ENCODE measurements around the gene PITPNM2.

The PITPNM2 gene

GRCh38 chr12:123143736-123144461 is 7.0 kb downstream of the PITPNM2 start:
- DNase-seq (ENCODE audit: low read depth), result no peak

GRCh38 chr12:123142921-123143735 is 7.8 kb downstream of the PITPNM2 start:
- DNase-seq (ENCODE audit: low read depth), result no peak

DNA sequence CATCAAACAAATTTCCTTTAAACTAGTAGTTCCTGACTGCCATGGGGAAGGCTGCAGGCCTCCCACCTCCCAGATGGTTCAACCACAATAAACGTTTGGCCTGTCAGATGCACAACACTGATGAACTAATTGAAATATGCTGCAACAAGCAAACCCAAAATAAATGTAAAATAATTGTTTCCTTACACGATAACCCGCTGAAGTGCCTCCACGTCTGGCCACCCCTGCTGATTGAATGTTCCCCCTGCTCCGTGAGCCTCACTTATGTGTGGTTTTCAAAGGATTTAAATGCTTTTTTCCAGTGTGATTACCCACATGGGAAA is 8.4 kb downstream of the PITPNM2 start:
- DNase-seq (ENCODE audit: low read depth), result no peak

- DNase-seq (ENCODE audit: low read depth), result no peak
These were observed 9.0 kb downstream of the PITPNM2 start for GRCh38 chr12:123141615-123142517.

- DNase-seq (ENCODE audit: low read depth), result no peak
These were observed 9.9 kb downstream of the PITPNM2 start for GRCh38 chr12:123140676-123141614.

DNA sequence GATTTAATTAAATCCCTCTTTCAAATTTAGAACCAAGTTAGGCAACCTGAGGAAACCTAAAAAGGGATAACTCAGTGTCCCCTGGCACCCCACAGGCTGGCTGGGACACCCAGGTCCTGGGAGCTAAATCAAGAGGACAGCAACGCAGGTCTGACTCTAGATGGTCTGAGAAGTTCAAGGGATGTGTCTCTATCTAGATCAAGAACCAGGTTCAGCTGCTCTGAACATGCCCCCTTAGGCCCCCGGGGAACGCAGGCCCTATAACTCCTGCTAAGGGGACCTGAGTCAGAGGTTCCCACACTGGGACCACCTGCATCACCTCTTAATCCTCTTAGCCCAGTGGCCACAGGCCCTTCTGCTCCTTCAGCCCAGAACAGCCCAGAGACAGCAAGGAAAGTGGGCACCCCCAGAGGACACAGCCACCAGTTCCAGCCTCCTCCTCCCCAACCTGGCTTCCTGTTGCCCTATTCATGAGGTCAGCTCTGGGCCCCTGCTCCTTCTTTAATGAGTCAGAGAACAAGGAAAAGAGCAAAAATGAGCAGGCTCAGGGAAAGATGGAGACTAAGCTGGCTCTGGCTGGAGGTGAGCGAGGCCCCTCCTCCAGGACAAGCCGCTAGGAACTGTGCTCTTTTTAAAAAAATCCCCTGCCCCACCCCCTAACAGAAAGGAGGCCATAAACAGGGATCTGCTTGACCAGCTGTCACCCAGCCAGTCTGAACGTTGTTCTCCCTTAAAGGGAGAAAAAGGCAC is 10.8 kb downstream of the PITPNM2 start:
- DNase-seq (ENCODE audit: low read depth), result no peak

DNA sequence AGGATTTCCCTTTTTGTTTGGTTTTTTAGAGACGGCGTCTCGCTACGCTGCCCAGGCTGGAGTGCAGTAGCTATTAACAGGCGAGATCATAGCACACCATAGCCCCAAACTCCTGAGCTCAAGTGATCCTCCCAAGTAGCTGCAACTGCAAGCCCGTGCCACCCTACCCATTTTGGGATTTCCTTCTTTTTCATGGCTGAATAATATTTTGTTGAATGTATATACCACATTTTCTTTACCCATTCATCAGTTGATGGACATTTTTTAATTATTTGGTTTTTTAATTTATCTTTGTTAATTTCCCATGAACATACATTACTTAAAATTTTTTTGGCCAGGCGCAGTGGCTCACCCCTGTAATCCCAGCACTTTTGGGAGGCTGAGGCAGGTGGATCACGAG is 15.2 kb downstream of the PITPNM2 start:
- DNase-seq (ENCODE audit: low read depth), result no peak

DNA sequence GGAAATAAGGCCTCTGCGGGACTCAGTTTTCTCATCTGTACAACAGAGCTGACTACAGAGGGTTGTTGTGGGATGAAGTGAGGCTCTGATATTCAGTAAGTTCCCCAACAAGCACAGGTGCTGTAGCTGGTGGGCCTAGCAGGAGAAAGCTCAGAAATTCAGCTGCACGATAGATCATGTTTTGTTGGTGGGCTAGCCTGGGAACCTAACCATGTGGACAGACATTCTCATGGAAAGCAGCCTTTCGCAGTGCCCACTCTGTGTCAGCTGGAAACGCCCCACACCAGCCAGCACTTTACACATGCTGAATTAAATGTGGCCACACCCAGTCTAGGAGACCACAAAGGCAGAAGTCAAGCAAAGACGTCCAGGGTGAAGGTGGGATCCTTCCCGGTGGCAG is 16.1 kb downstream of the PITPNM2 start:
- DNase-seq (ENCODE audit: low read depth), result no peak

GRCh38 chr12:123134271-123134671 is 16.6 kb downstream of the PITPNM2 start:
- DNase-seq (ENCODE audit: low read depth), result no peak

GRCh38 chr12:123133701-123134100 is 17.2 kb downstream of the PITPNM2 start:
- no peak for DNase-seq (ENCODE audit: low read depth)

DNA sequence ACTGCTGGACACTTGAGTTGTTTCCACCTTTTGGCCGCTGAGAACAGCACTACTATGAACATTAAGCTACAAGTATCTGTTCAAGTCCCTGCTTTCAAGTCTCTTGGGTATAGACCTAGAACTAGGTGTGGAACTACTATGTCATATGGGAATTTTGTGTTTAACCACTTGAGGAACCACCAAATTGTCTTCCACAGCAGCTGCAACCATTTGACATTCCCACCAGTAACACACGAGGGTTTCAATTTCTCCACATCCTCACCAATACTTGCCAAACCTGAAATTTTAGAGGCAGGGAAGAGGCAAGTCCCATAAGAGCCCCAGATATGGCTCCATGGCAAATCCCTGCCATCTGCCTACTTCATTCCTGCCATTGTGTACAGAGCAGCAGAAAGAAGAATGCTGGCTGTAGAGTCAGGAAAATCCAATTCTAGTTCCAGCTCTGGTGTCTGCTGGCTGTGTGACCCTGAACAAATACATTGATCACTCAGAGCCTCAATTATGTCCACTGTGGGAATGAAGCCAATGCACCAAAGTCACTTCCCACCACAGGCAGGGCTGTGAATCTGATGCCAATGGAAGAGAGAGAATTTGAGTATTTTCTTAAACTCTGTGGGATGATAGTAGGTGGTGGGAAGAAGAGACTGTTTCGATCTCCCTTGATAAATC is 17.8 kb downstream of the PITPNM2 start:
- DNase-seq (ENCODE audit: low read depth), result no peak

DNA sequence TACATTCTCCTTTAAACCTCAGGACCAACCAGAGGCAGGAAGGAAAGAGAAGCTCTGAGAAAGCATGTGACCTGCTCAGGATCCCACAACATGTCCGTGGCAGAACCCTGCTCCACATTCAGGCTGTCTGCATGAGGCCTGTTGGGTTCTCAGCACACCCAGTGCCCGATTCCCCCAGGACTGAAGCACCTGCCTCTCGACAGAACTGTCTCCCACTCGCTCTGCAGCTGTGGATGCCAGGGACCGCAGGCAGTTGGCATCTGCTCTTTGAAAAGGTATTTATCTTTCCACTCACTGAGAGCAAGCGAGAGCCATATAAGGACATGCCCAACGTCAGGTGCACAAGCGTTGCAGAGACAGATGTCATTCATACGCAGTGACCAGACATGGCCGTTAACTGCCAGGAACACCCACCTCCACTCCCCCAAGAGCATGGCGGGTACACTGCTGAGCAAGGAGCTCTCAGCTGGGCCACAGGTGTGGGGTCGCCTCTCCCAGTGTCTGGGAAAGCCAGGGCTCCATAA is 18.9 kb downstream of the PITPNM2 start:
- no peak for DNase-seq (ENCODE audit: low read depth)

DNA sequence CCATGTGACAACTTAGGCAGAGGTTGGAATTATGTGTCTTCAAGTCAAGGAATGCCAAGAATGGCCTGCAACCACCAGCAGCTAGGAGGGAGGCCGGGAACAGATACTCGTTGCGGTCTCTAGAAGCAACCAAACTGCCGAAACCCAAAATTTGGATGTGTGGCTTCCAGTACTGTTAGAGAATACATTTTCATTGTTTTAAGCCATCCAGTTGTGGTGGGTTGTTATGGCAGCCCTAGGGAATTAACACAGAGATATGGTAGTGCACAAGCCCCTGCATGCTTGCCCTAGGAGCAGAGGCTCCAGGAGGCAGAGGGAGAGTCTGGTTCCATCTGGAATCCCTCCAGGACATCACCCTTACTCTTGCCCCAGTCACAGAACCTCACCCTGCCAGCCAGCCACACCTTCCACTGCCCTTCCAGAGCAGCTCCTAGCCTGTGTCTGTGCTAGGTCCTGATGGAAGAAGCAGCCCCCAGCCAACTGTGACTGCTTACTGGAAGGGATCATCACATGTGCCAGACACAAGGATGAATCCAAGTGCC is 19.5 kb downstream of the PITPNM2 start:
- no peak for DNase-seq (ENCODE audit: low read depth)

GRCh38 chr12:123129621-123130020 is 21.3 kb downstream of the PITPNM2 start:
- no peak for DNase-seq (ENCODE audit: low read depth)

DNA sequence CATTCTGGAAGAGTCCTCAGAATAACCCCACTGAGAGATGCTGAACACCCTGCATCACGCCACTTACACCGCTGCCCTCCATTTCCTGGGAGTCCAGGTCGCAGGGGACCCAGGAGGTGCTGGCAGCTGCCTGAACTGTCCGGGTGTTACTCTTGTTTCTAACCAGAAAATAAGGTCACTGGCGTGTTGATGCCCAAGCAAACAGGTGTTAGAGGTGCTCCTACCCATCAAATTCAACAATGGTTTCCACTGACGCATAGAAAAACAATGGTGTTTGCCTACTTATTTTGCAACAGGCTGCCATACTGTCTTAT is 23.8 kb downstream of the PITPNM2 start:
- DNase-seq (ENCODE audit: low read depth), result no peak

GRCh38 chr12:123126294-123127181 is 24.4 kb downstream of the PITPNM2 start:
- no peak for DNase-seq (ENCODE audit: low read depth)

GRCh38 chr12:123122626-123123025 is 28.3 kb downstream of the PITPNM2 start:
- no peak for DNase-seq (ENCODE audit: low read depth)

DNA sequence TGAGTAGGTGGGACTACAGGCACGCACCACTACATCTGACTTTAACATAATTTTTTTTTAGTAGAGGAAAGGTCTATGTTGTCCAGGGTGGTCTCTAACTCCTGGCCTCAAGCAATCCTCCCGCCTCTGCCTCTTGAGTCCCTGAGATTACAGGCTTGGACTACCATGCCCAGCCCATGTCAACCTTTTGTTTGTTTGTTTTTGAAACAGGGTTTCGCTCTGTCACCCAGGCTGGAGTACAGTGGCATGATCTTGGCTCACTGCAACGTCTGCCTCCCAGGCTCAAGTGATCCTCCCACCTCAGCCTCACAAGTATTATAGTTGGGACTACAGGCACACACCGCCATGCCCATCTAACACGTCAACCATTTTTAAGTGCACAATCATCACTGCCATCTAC is 29.2 kb downstream of the PITPNM2 start:
- DNase-seq (ENCODE audit: low read depth), result no peak

Measured in activated T-cell treated with anti-CD3 and anti-CD28 coated beads for 48 hours (primary cell).